Measurements from ENCODE around the gene RSPH10B2. TPM values are rescaled to one million over a fixed set of nuclear protein-coding genes. Genes with fewer than 3 reads are reported as not detected.
"Not testable (repeated sequence)": the region's sequence is repeated elsewhere in the genome, so short reads cannot be mapped to it uniquely, and the experiment has no call there.

Gene RSPH10B2
- total RNA-seq (ENCODE audit: insufficient read depth, low replicate concordance) = not detected

DNA sequence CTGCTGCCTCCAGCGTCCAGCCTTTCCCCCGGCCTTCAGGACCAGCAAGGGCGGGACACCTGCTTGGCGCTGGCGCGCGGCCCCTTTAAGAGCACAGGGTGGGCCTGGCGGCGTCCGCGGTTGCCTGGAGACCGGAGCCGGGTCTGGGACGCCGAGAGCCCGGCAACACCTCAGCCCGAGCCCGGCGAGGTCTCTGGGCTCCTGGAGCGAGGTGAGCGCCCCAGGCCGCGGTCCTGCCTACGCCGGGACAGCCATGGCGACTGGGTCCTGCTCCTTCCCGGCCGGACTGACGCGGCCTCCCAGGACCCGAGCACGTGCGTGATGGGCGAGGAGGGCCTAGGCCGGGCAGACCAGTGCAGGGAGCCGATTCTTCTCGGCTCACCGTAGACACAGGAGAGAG lies at the start of gene RSPH10B2:
Gene RSPH10B2 (plus strand): TSS at position 140 of the 400 bp plus-strand sequence. CDS start 3,575 bp downstream, outside the sequence.
- DNase-seq (ENCODE audit: low spot score) = not testable (repeated sequence)

GRCh38 chr7:6705959-6706665 lies 47.8 kb upstream of the RSPH10B2 start:
- DNase-seq (ENCODE audit: low spot score) = peak; percentile 8

- peak; percentile 97 for DNase-seq (ENCODE audit: low spot score)
Measured at GRCh38 chr7:6706666-6707407, 47.1 kb upstream of the RSPH10B2 start, which contains the start of gene ZNF12. TSS of gene ZNF12 (minus strand) at chr7:6706947. CDS start at chr7:6705173, 1,774 bp downstream.

DNA sequence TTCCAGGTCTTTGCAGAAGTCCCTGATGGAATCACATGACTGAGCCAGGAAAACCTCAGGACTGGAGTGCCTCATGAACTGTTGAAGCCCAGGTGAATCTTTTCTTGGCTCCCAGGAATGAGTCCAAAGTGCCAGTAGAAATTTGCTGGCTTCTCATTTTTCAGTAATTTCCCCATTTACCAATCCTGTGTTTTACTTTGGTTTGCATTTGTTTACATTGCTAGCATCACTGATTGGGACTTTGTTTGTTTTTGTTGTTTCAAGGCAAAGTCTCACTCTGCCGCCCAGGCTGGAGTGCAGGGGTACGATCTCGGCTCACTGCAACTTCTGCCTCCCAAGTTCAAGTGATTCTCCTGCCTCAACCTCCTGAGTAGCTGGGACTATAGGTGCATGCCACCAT lies 45.6 kb upstream of the RSPH10B2 start:
- no peak for DNase-seq (ENCODE audit: low spot score)

DNA sequence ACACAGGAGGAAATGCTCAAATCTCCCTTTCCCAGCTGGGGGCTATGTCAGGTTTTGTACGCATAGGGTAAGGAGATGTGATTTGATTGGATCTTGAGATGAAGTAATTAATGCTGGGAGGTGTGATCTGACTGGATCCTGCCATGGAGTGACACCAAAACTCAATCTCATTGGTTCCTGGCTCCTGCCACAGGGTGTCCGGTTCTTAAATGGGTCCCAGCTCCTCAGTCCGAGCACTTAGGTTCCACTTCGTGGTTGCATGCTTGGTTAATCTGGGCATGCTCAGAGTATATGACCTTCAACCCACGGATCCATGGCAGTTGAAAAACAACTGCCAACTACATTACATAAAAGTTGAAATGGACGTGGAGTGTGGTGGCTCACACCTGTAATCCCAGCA lies 44.1 kb upstream of the RSPH10B2 start:
- no peak for DNase-seq (ENCODE audit: low spot score)

GRCh38 chr7:6714360-6714759 lies 39.5 kb upstream of the RSPH10B2 start:
- DNase-seq (ENCODE audit: low spot score) = no peak

GRCh38 chr7:6715898-6716297 lies 38.0 kb upstream of the RSPH10B2 start:
- not testable (repeated sequence) for DNase-seq (ENCODE audit: low spot score)

GRCh38 chr7:6718124-6718523 lies 35.8 kb upstream of the RSPH10B2 start:
- DNase-seq (ENCODE audit: low spot score) = no peak

GRCh38 chr7:6724351-6724750 lies 29.6 kb upstream of the RSPH10B2 start:
- not testable (repeated sequence) for DNase-seq (ENCODE audit: low spot score)

GRCh38 chr7:6725003-6725402 lies 28.9 kb upstream of the RSPH10B2 start:
- no peak for DNase-seq (ENCODE audit: low spot score)

- DNase-seq (ENCODE audit: low spot score) = not testable (repeated sequence)
Measured at GRCh38 chr7:6726341-6726740, 27.6 kb upstream of the RSPH10B2 start.

DNA sequence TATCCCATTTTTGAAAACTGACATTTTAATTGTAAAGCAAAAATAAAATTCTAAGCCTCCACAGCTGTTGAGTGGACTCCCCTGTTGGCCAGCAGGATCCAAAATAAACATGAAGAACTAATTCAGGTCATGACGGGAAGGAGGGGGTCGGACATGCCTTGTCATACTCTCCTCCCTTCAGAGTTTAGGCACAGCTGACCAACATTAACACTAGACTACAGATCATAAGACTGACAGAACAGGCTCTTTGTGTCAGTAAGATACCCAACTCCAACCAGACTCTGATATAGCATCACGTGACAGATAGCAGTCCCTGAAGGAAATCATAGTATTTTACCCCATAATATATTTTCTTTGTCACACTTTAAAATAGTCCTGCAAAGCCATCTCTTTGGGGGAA lies 26.2 kb upstream of the RSPH10B2 start:
- DNase-seq (ENCODE audit: low spot score) = no peak

DNA sequence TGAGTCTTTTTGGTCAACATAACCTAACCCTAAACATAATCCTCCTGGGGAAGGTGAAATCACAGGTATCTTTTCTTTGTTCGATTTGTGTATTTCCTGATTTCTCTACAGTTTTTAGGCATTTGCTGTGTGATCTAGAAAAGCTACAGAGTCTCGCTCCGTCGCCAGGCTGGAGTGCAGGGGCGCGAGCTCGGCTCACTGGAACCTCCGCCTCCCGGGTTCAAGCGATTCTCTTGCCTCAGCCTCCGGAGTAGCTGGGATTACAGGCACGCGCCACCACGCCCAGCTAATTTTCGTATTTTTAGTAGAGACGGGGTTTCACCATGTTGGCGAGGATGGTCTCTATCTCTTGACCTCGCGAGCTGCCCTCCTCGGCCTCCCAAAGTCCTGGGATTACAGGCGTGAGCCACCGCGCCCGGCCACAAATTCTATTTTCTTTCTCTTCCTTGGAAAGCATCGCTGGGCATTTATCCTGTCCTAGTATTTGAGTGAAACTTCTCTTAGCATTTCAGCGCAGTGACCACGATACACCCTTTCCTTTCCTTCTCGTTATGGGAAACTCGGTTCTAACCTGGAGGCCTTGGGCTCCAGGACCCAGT lies 24.9 kb upstream of the RSPH10B2 start:
- DNase-seq (ENCODE audit: low spot score) = not testable (repeated sequence)

- DNase-seq (ENCODE audit: low spot score) = peak; percentile 96
Measured at GRCh38 chr7:6729492-6730342, 24.2 kb upstream of the RSPH10B2 start.

GRCh38 chr7:6730343-6730633 lies 23.6 kb upstream of the RSPH10B2 start:
- DNase-seq (ENCODE audit: low spot score) = no peak

DNA sequence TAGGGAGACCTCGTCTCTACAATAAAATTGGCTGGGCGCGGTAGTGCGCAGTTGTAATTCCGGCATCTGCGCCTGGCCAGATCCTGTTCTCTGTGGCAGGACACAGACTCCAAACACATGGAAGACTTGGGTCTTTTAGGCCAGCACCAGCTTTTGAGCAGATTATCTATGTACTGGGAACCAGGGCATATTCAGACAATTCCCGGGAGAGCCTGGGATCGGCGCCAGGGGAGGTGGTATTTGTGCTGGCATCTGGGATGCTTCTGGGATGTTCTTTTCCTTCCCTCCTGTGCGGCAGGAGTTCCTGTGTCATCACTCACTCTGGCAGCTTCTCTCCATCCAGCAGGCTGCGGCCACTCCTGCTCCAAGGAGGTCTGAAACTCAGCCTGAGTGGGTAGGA lies 15.5 kb upstream of the RSPH10B2 start:
- DNase-seq (ENCODE audit: low spot score) = not testable (repeated sequence)

- DNase-seq (ENCODE audit: low spot score) = not testable (repeated sequence)
Measured at GRCh38 chr7:6744410-6745100, 9.3 kb upstream of the RSPH10B2 start.

GRCh38 chr7:6749335-6749734 lies 4.6 kb upstream of the RSPH10B2 start:
- DNase-seq (ENCODE audit: low spot score) = not testable (repeated sequence)

GRCh38 chr7:6750173-6750572 lies 3.7 kb upstream of the RSPH10B2 start:
- DNase-seq (ENCODE audit: low spot score) = not testable (repeated sequence)

DNA sequence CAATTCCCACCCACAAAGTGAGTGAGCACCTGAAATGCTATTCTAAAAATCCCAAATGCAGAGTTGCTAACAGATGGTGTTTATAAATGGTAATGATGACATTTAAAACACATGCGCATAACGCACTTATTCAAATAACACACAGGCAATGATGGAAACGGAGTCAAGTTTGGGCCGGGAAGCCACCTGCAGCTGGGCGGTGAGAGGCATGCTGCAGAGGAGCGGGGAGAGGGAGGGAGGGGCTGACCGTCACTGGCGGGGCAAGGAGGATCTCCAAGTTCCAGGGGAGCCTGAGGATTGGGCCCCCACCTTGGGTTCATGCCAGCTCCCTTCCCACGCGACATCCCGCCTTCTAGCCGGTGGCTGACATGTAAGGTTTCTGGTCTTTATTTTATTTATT lies 7.3 kb downstream of the RSPH10B2 start:
- DNase-seq (ENCODE audit: low spot score) = not testable (repeated sequence)

- DNase-seq (ENCODE audit: low spot score) = not testable (repeated sequence)
Measured at GRCh38 chr7:6781581-6781980, 27.7 kb downstream of the RSPH10B2 start.
